GM23338 (cell line): ENCODE measurements around the gene RIMKLB. TPM values are rescaled to one million over a fixed set of nuclear protein-coding genes. Genes with fewer than 3 reads are reported as not detected.
"Not testable (repeated sequence)": the region's sequence is repeated elsewhere in the genome, so short reads cannot be mapped to it uniquely, and the experiment has no call there.

Experiments
- ATAC-seq: fragments of 200-7000 bp; cut with Tn5 transposase; 3 replicates; pipeline ENCODE4 v1.9.1; 2020
- DNase-seq: peaks from one replicate; pipeline ENCODE4 v3.0.0-alpha.2; 2015; ENCODE audit warnings: low spot score
- H2AFZ ChIP-seq: fragments of 200-600 bp; sonication (generic); 2 replicates; pipeline ENCODE4 v1.8.0; 2016; ENCODE audit warnings: antibody characterized with exemption, mild to moderate bottlenecking, moderate library complexity
- H3F3A ChIP-seq: fragments of 200-600 bp; sonication (generic); replicated peaks from 2 replicates; pipeline ENCODE4 v1.8.0; 2017; ENCODE audit warnings: antibody characterized with exemption, mixed run types, low read depth
- H3K27ac ChIP-seq: fragments of 200-600 bp; sonication (generic); 2 replicates; pipeline ENCODE4 v1.6.1; 2016; ENCODE audit warnings: low read depth
- H3K27me3 ChIP-seq: fragments of 200-600 bp; sonication (generic); 2 replicates; pipeline ENCODE4 v1.8.0; 2016; ENCODE audit warnings: mild to moderate bottlenecking, mixed run types, moderate library complexity; ENCODE audit not compliant: insufficient read depth
- H3K36me3 ChIP-seq: fragments of 200-600 bp; sonication (generic); 2 replicates; pipeline ENCODE4 v1.8.0; 2016; ENCODE audit warnings: mild to moderate bottlenecking; ENCODE audit not compliant: insufficient read depth
- H3K4me1 ChIP-seq: fragments of 200-600 bp; sonication (generic); 2 replicates; pipeline ENCODE4 v1.8.0; 2016; ENCODE audit warnings: mild to moderate bottlenecking, moderate library complexity; ENCODE audit not compliant: insufficient read depth
- H3K4me2 ChIP-seq: fragments of 200-600 bp; sonication (generic); 2 replicates; pipeline ENCODE4 v1.7.1; 2017; ENCODE audit warnings: mixed run types
- H3K4me3 ChIP-seq: fragments of 200-600 bp; sonication (generic); 2 replicates; pipeline ENCODE4 v1.6.1; 2016; ENCODE audit warnings: mixed run types
- H3K79me2 ChIP-seq: fragments of 200-600 bp; sonication (generic); replicated peaks from 2 replicates; pipeline ENCODE4 v1.8.0; 2017; ENCODE audit warnings: mild to moderate bottlenecking; ENCODE audit not compliant: insufficient read depth
- H3K9me2 ChIP-seq: fragments of 200-600 bp; sonication (generic); 2 replicates; pipeline ENCODE4 v1.8.0; 2017; ENCODE audit not compliant: insufficient read depth
- H4K20me1 ChIP-seq: fragments of 200-600 bp; sonication (generic); replicated peaks from 2 replicates; pipeline ENCODE4 v1.8.0; 2017; ENCODE audit warnings: mild to moderate bottlenecking; ENCODE audit not compliant: insufficient read depth
- H3K27ac Mint-ChIP-seq: 2 replicates; pipeline ENCODE4 v1.8.0; 2020; ENCODE audit warnings: inconsistent platforms, mild to moderate bottlenecking, moderate library complexity, mixed read lengths
- H3K27me3 Mint-ChIP-seq: 3 replicates; pipeline ENCODE4 v1.8.0; 2022; ENCODE audit warnings: low read depth, mild to moderate bottlenecking, moderate library complexity, mixed read lengths, inconsistent platforms; ENCODE audit not compliant: insufficient read depth, poor library complexity
- H3K36me3 Mint-ChIP-seq: 3 replicates; pipeline ENCODE4 v1.8.0; 2021; ENCODE audit warnings: low read depth, mild to moderate bottlenecking, inconsistent platforms, moderate library complexity, mixed read lengths
- H3K4me1 Mint-ChIP-seq: 3 replicates; pipeline ENCODE4 v1.8.0; 2020; ENCODE audit warnings: mild to moderate bottlenecking, inconsistent platforms, mixed read lengths
- H3K4me3 Mint-ChIP-seq: 3 replicates; pipeline ENCODE4 v1.8.0; 2021; ENCODE audit warnings: moderate library complexity, mild to moderate bottlenecking, inconsistent platforms, mixed read lengths
- H3K9me3 Mint-ChIP-seq: 3 replicates; pipeline ENCODE4 v1.8.0; 2020; ENCODE audit warnings: moderate library complexity, mild to moderate bottlenecking, inconsistent platforms, mixed read lengths
- EZH2 ChIP-seq: fragments of 200-600 bp; sonication (generic); IDR thresholded peaks from one replicate; pipeline ENCODE4 v1.8.0; 2017; ENCODE audit warnings: antibody characterized with exemption, mild to moderate bottlenecking, low read depth; ENCODE audit not compliant: unreplicated experiment
- REST ChIP-seq: IDR thresholded peaks from one replicate; pipeline ENCODE4 v1.6.1; 2018; ENCODE audit warnings: antibody characterized with exemption; ENCODE audit not compliant: unreplicated experiment
- ZNF114 ChIP-seq: fragments of 250-450 bp; sonication (Bioruptor Pico); IDR thresholded peaks from 2 replicates; pipeline ENCODE4 v1.5.0; 2020; ENCODE audit warnings: mild to moderate bottlenecking, moderate library complexity
- polyA plus RNA-seq: library from polyadenylated mRNA; unstranded; fragments of >200 nt; fragmentation: Nextera tagmentation; extraction: Ambion mirVana; gene quantifications from 2 replicates; pipeline ENCODE4 v1.2.1, GENCODE V29; 2016
- total RNA-seq: library from RNA; depleted of rRNA; stranded (reverse); fragments of >200 nt; shearing (Covaris generic); gene quantifications from 2 replicates; pipeline ENCODE4 v1.2.3, GENCODE V29; 2014

Gene RIMKLB
- total and polyA plus RNA-seq, 2 experiments from 2014 or later, result 87.0 to 104 TPM

- no peak for DNase-seq
- H3K4me1 Mint-ChIP-seq, result peaks cover 8% of the 10 kb centered on the region
- Histone ChIP-seq H3K4me2 (no peak overlapping the region), H3K4me1 (no peaks in the 10 kb centered on the region), H3K36me3 (no peaks in the 10 kb centered on the region), H3K4me3 (no peak overlapping the region), H3K27me3 (no peaks in the 10 kb centered on the region), H3K79me2 (peaks cover 97% of the 10 kb centered on the region), H2AFZ (no peak overlapping the region), H4K20me1 (peaks cover 24% of the 10 kb centered on the region), H3F3A (peaks cover 5% of the 10 kb centered on the region; the same call in 1 of the 2 replicates), H3K27ac (no peak overlapping the region), H3K9me2 (no peaks in the 10 kb centered on the region)
- H3K36me3 Mint-ChIP-seq, result peaks cover 35% of the 10 kb centered on the region; the same call in 2 of the 3 replicates
- no peak for ATAC-seq
- H3K4me3 Mint-ChIP-seq, result no peak overlapping the region
- H3K27me3 Mint-ChIP-seq, result peaks cover 4% of the 10 kb centered on the region
- no peak for TF ChIP-seq ZNF114 (CRISPR knock-in tag)
- no peak for TF ChIP-seq EZH2
- no peak for TF ChIP-seq REST
- H3K27ac Mint-ChIP-seq, result no peak overlapping the region
- H3K9me3 Mint-ChIP-seq, result no peaks in the 10 kb centered on the region
Observed at GRCh38 chr12:8742501-8742900, 44.7 kb downstream of the RIMKLB start.

- H2AFZ ChIP-seq, H3K9me2 ChIP-seq, H3K27me3 Mint-ChIP-seq, H3K4me1 Mint-ChIP-seq, H3K4me3 ChIP-seq, ATAC-seq, H3K27me3 ChIP-seq, H3K36me3 ChIP-seq, H3K9me3 Mint-ChIP-seq, H3K4me3 Mint-ChIP-seq, DNase-seq, H3F3A ChIP-seq, H3K4me1 ChIP-seq, H3K27ac Mint-ChIP-seq, H3K4me2 ChIP-seq: not testable (repeated sequence)
- Histone ChIP-seq H4K20me1 (peaks cover 18% of the 10 kb centered on the region), H3K79me2 (peaks cover 97% of the 10 kb centered on the region), H3K27ac (0 out of 2 replicates have a peak overlapping the region, but pooled peaks have one; percentile 11)
- peaks cover 35% of the 10 kb centered on the region; the same call in 2 of the 3 replicates for H3K36me3 Mint-ChIP-seq
Observed at GRCh38 chr12:8743121-8743520, 45.3 kb downstream of the RIMKLB start.

- Mint-ChIP-seq H3K27ac (0 out of 2 replicates have a peak overlapping the region, but pooled peaks have one; percentile 15), H3K36me3 (peaks cover 29% of the 10 kb centered on the region)
- not testable (repeated sequence) for H3K4me2 ChIP-seq, H3K9me3 Mint-ChIP-seq, H3K27me3 Mint-ChIP-seq, H3K4me1 ChIP-seq, H3K4me3 ChIP-seq, H3K9me2 ChIP-seq, H3K4me1 Mint-ChIP-seq, H2AFZ ChIP-seq, H3F3A ChIP-seq, ATAC-seq, H3K4me3 Mint-ChIP-seq, DNase-seq, H3K27me3 ChIP-seq
- Histone ChIP-seq H3K36me3 (peaks cover 20% of the 10 kb centered on the region; the same call in 1 of the 2 replicates), H4K20me1 (peaks cover 21% of the 10 kb centered on the region), H3K79me2 (peaks cover 82% of the 10 kb centered on the region), H3K27ac (peak overlapping the region; percentile 42; the same call in 1 of the 2 replicates)
Observed at GRCh38 chr12:8745631-8746030, 47.8 kb downstream of the RIMKLB start.
